BJ (cell line): ENCODE results near the gene LCTL. TPM values are rescaled to one million over a fixed set of nuclear protein-coding genes. Genes with fewer than 3 reads are reported as not detected.

Source experiments
- CTCF ChIA-PET: fragments of 350-600 bp; formaldehyde crosslinking; extraction: SDS; loops from one replicate; lab custom pipeline; 2021; ENCODE audit warnings: antibody characterized with exemption, inconsistent platforms; lab: Yijun Ruan, JAX
- POLR2A ChIA-PET: fragments of 300-600 bp; sonication (Branson Sonifier 250); formaldehyde crosslinking; extraction: SDS; loops from one replicate; lab custom pipeline; 2021; ENCODE audit warnings: antibody characterized with exemption; lab: Charles Lee
- DNase-seq: peaks from one replicate; pipeline ENCODE4 v3.0.0-alpha.2; 2011; ENCODE audit warnings: low read depth
- H3K27me3 ChIP-seq: 2 replicates; pipeline ENCODE4 v1.6.0; 2011; ENCODE audit warnings: low read length; ENCODE audit not compliant: control insufficient read depth, insufficient read depth
- H3K36me3 ChIP-seq: 2 replicates; pipeline ENCODE4 v1.5.1; 2011; ENCODE audit warnings: low read length; ENCODE audit not compliant: control insufficient read depth, insufficient read depth
- H3K4me3 ChIP-seq: 2 replicates; pipeline ENCODE4 v1.5.1; 2011; ENCODE audit warnings: low read depth, mild to moderate bottlenecking, control low read depth, low read length
- CTCF ChIP-seq: IDR thresholded peaks from 2 replicates; pipeline ENCODE4 v1.5.1; 2011; ENCODE audit warnings: low read depth, mild to moderate bottlenecking, control low read depth, inconsistent platforms, low read length, moderate library complexity; ENCODE audit not compliant: insufficient read depth
- polyA plus RNA-seq: library from polyadenylated mRNA; depleted of rRNA; stranded (reverse); fragments of >200 nt; gene quantifications from 2 replicates; pipeline ENCODE4 v1.2.3, GENCODE V29; 2011

Gene LCTL
- polyA plus RNA-seq, 1 experiment, result 0.17 TPM

DNA sequence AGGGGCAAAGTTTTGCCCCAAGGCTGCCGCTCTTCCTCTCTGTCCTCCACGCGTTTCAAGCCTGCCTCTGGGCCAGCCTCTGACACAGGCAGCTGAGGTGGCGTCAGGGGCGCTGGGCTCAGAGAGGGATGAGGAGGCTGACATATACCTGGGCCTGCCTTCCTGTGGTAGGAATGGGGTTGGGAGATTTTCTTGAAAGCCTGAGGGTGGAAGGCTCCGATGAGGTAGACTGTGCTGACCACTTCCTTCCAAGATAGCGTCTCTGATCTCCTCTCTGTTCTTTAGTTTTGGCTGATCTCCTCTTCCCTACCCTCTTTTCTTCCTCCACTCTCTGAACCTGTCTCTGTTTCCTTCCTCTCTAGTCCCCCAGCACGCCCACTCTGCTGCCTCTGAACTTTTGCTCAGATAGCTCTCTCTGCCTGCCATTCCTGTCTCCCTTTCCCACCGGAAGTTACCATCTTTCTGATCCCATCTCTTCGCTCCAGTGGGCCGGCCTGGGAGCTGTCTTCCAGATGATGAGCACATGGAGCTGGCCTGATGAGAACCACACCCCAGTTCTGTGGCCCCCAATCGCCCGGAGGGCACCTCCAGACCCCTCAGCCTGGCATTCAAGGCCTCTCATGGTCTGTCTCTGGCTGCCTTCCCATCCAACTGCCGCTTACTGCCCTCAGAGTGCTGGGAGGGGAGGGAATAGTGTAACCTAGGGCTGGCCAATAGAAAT is 32.5 kb upstream of the LCTL start:
- Histone ChIP-seq H3K27me3 (peaks cover 14% of the 10 kb centered on the region; the same call in 1 of the 2 replicates), H3K36me3 (no peaks in the 10 kb centered on the region), H3K4me3 (no peak overlapping the region)
- no peak for DNase-seq
- ChIA-PET CTCF (interaction anchor here (0.9 kb wide), 1 partner anchor 253 kb away, joined by 3 read pairs; no protein-coding TSS in a partner anchor), POLR2A (no interaction called here)
- no peak for TF ChIP-seq CTCF

GRCh38 chr15:66595931-66596545 is 30.2 kb upstream of the LCTL start:
- Histone ChIP-seq H3K27me3 (peaks cover 12% of the 10 kb centered on the region), H3K36me3 (no peaks in the 10 kb centered on the region), H3K4me3 (no peak overlapping the region)
- DNase-seq, result no peak
- ChIA-PET POLR2A (no interaction called here), CTCF (interaction anchor here (1.4 kb wide), 1 partner anchor 102 kb away, joined by 3 read pairs; no protein-coding TSS in a partner anchor)
- no peak for TF ChIP-seq CTCF

DNA sequence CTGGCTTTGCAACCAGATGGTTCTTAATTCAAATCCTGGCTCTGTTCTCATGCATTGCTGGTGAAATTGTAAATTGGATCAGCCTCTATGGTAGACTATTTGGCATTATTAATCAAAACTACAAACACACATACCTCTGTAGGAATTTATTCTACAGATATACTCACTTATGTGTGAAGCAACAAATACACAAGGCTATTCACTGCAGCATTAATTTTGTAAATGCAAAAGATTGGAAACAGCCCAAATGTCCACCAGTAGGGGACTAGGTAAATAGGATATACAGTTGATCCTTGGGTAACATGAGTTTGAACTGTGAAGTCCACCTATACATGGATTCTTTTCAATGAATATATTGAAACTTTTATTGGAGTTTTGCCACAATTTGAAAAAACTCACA is 29.5 kb upstream of the LCTL start:
- DNase-seq, result no peak
- no peak for TF ChIP-seq CTCF

DNA sequence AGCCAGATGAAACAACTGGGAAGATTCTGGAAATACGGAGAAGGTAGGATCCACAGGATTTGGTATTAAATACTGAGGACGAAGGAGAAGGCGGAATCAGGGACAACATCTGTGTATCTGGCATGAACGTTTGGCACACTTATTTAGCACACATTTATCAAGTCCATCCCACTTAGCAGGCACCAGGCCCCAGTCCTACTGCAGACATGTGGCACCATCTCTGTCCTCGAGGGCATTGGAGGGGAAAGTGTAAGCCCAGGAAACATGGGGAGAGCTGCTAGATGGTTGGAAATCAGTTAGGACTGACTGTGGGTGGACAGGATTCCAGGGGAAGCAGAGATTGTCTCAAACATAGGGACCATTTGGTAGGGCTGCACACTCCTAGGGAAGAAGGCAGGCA is 29.0 kb upstream of the LCTL start:
- no peak for TF ChIP-seq CTCF
- CTCF ChIA-PET, result interaction anchor here (2.4 kb wide), 1 partner anchor 9 kb away, joined by 10 read pairs; no protein-coding TSS in a partner anchor
- no peak overlapping the region for H3K4me3 ChIP-seq
- DNase-seq, result no peak
- POLR2A ChIA-PET, result no interaction called here
- H3K36me3 ChIP-seq, result no peaks in the 10 kb centered on the region
- peaks cover 5% of the 10 kb centered on the region for H3K27me3 ChIP-seq

More for the DNA sequence above, 29.5 kb upstream of the LCTL start:
- H3K27me3 ChIP-seq, result peaks cover 8% of the 10 kb centered on the region
- H3K36me3 ChIP-seq, result no peaks in the 10 kb centered on the region
- POLR2A ChIA-PET, result no interaction called here
- CTCF ChIA-PET, result interaction anchor here (1.4 kb wide), 1 partner anchor 103 kb away, joined by 3 read pairs; no protein-coding TSS in a partner anchor
- no peak overlapping the region for H3K4me3 ChIP-seq

GRCh38 chr15:66594344-66594743 is 28.5 kb upstream of the LCTL start:
- Histone ChIP-seq H3K27me3 (peaks cover 5% of the 10 kb centered on the region), H3K4me3 (no peak overlapping the region), H3K36me3 (no peaks in the 10 kb centered on the region)
- no peak for TF ChIP-seq CTCF
- no peak for DNase-seq
- ChIA-PET CTCF (interaction anchor here (0.8 to 2.4 kb wide), 3 partner anchors 9 to 27 kb away, joined by 3 to 10 read pairs (median 3); no protein-coding TSS in a partner anchor), POLR2A (no interaction called here)
